Psoas muscle (tissue), 8 donors: ENCODE results near the gene LRP1B. TPM values are rescaled to one million over a fixed set of nuclear protein-coding genes. Genes with fewer than 3 reads are reported as not detected.

Source experiments
- ATAC-seq, 4 donors: fragments of 200-7000 bp; cut with Tn5 transposase; one replicate each; pipeline ENCODE4 v1.9.1; 2020; ENCODE audit warnings: moderate library complexity in 3 of 4, mild to moderate bottlenecking in 2 of 4
- DNase-seq, 2 donors: peaks; one replicate each; pipeline ENCODE4 v3.0.0-alpha.2; 2020
- H3K27ac ChIP-seq: fragments of 200-600 bp; one replicate; pipeline ENCODE4 v1.8.0; 2022
- H3K27me3 ChIP-seq, 3 donors: fragments of 200-600 bp in 1 of 3; one replicate each; pipeline versions ENCODE4 v1.6.1 to v1.8.0; 2013 to 2022; ENCODE audit warnings: low read length in 2 of 3, mild to moderate bottlenecking in 2 of 3, moderate library complexity in 1 of 3; ENCODE audit not compliant: insufficient read depth in 3 of 3
- H3K36me3 ChIP-seq, 2 donors: fragments of 200-600 bp in 1 of 2; one replicate each; pipeline versions ENCODE4 v1.6.1 to v1.8.0; 2013 to 2022; ENCODE audit warnings: low read depth in 1 of 2, mild to moderate bottlenecking in 1 of 2, moderate library complexity in 1 of 2; ENCODE audit not compliant: insufficient read depth in 1 of 2
- H3K4me1 ChIP-seq: fragments of 200-600 bp; one replicate; pipeline ENCODE4 v1.8.0; 2022
- H3K4me3 ChIP-seq: fragments of 200-600 bp; one replicate; pipeline ENCODE4 v1.8.0; 2022; ENCODE audit warnings: mild to moderate bottlenecking
- H3K9me3 ChIP-seq: fragments of 200-600 bp; one replicate; pipeline ENCODE4 v1.8.0; 2022
- CTCF ChIP-seq: fragments of 200-600 bp; IDR thresholded peaks from one replicate; pipeline ENCODE4 v1.8.0; 2022; ENCODE audit warnings: antibody characterized with exemption
- WGBS, 3 donors: extraction: QIAGEN DNeasy Blood & Tissue Kit; methylation state at CpG; one replicate each; pipeline versions ENCODE4 v1.1.6 to v1.1.7; 2013; 5-methylcytosine and 5-hydroxymethylcytosine counted together
- intact Hi-C, 2 donors: fragments of 100-400 bp; cut with DNase I; formaldehyde crosslinking; loops; one replicate each; pipeline versions ENCODE4 v1.11.0 to v1.14.2; 2022
- polyA plus RNA-seq, 3 donors: library from polyadenylated mRNA; stranded (reverse); fragments of 200-250 nt; gene quantifications; one replicate each; pipeline ENCODE4 v1.2.3, GENCODE V29; 2013
- total RNA-seq, 4 donors: library from RNA; stranded (reverse); fragmentation: NEBNext Ultra II Directional in 2 of 4; extraction: Animal tissue kit (Norgen Biotek cat#: 25700) in 2 of 4; gene quantifications; one replicate each; pipeline versions ENCODE4 v1.2.1 to v1.2.4, GENCODE V29; 2021 to 2023
- donor health status: healthy with polysubstance abuse.
- donor health status: DM: no; HTN: no; CAD: no; lungs with moderate emphysema.
- donor health status: Bipolar disorder and iron deficiency.
- donor health status: healthy.
- donor health status: DM: yes; HTN: yes; CAD: no.
- donor health status: DM: no; HTN: no; CAD: no.
- donor health status: DM: no; HTN: no; CAD: no.
- donor health status: DM: yes; HTN: yes; CAD: no.

Gene LRP1B
- total and polyA plus RNA-seq, 7 donors: 0.33 to 3.3 (median 0.95) TPM

- H3K9me3 ChIP-seq: no peaks in the 10 kb centered on the region
- H3K27me3 ChIP-seq: no peaks in the 10 kb centered on the region
- H3K4me1 ChIP-seq: no peaks in the 10 kb centered on the region
- intact Hi-C loops: no loop called here
- ATAC-seq (no peak), DNase-seq (no peak)
- TF ChIP-seq CTCF: no peak
- H3K27ac ChIP-seq: no peak overlapping the region
- no peak overlapping the region for H3K4me3 ChIP-seq
- H3K36me3 ChIP-seq: no peaks in the 10 kb centered on the region
- 34 to 50% (median 35%) methylated on average over 3 of the region's 3 CpGs for WGBS, 3 donors
Observed at GRCh38 chr2:141003967-141004657, 1126.7 kb downstream of the LRP1B start.

- H3K27me3 ChIP-seq: no peaks in the 10 kb centered on the region
- ATAC-seq (no peak), DNase-seq (no peak)
- 93 to 96% (median 96%) methylated on average over 5 of the region's 5 CpGs for WGBS, 3 donors
- no peaks in the 10 kb centered on the region for H3K36me3 ChIP-seq
- H3K9me3 ChIP-seq: no peaks in the 10 kb centered on the region
- no peak overlapping the region for H3K4me3 ChIP-seq
- intact Hi-C loops: no loop called here
- no peak overlapping the region for H3K27ac ChIP-seq
- no peak for TF ChIP-seq CTCF
- H3K4me1 ChIP-seq: no peaks in the 10 kb centered on the region
Observed at GRCh38 chr2:141001750-141002149, 1129.1 kb downstream of the LRP1B start.

- Histone ChIP-seq H3K9me3 (no peaks in the 10 kb centered on the region), H3K27ac (no peak overlapping the region), H3K4me1 (no peaks in the 10 kb centered on the region), H3K27me3 (no peaks in the 10 kb centered on the region), H3K4me3 (no peak overlapping the region), H3K36me3 (no peaks in the 10 kb centered on the region)
- ATAC-seq (peak in 1 of 4 donors; percentile 26), DNase-seq (no peak)
- WGBS, 3 donors: 51 to 68% (median 52%) methylated on average over 1 of the region's 1 CpG
- TF ChIP-seq CTCF: no peak
- intact Hi-C loops: no loop called here
Observed at GRCh38 chr2:140998577-140998976, 1132.2 kb downstream of the LRP1B start.

GRCh38 chr2:140998017-140998416 lies 1132.8 kb downstream of the LRP1B start:
- H3K4me1 ChIP-seq: no peaks in the 10 kb centered on the region
- peak in 1 of 4 donors; percentile 51 for ATAC-seq
- H3K27me3 ChIP-seq: no peaks in the 10 kb centered on the region
- no peaks in the 10 kb centered on the region for H3K9me3 ChIP-seq
- no peak for TF ChIP-seq CTCF
- H3K4me3 ChIP-seq: no peak overlapping the region
- intact Hi-C loops: no loop called here
- DNase-seq: no peak
- H3K36me3 ChIP-seq: no peaks in the 10 kb centered on the region
- H3K27ac ChIP-seq: no peak overlapping the region

GRCh38 chr2:140994856-140995255 lies 1136.0 kb downstream of the LRP1B start:
- no peaks in the 10 kb centered on the region for H3K27me3 ChIP-seq
- DNase-seq: no peak
- no peak overlapping the region for H3K27ac ChIP-seq
- no peaks in the 10 kb centered on the region for H3K36me3 ChIP-seq
- intact Hi-C loops: no loop called here
- no peak for TF ChIP-seq CTCF
- no peak for ATAC-seq
- H3K9me3 ChIP-seq: no peaks in the 10 kb centered on the region
- no peaks in the 10 kb centered on the region for H3K4me1 ChIP-seq
- no peak overlapping the region for H3K4me3 ChIP-seq
